ENCODE measurements around the gene CERT1.

DNA sequence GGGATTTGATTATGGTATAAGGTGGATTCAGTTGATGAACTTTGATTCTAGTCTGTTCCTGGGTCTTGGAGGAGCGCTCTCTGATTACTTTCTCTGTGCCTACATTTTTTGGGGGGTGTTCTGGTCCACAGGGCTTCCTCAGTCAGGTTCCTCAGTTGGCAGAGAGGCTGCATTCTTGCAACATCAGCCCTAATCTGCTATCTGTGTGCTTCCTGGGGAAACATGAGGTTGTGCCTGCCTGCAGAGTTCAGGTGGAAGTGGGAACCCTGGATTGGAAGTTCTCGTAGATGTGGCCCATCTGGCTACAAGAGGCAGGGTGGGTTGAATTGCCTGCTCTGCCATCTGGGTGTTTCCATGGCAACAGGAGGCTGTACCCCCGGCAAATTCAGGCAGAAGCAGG is 24.7 kb upstream of the CERT1 start:
- TF ChIP-seq, protein P1, sequence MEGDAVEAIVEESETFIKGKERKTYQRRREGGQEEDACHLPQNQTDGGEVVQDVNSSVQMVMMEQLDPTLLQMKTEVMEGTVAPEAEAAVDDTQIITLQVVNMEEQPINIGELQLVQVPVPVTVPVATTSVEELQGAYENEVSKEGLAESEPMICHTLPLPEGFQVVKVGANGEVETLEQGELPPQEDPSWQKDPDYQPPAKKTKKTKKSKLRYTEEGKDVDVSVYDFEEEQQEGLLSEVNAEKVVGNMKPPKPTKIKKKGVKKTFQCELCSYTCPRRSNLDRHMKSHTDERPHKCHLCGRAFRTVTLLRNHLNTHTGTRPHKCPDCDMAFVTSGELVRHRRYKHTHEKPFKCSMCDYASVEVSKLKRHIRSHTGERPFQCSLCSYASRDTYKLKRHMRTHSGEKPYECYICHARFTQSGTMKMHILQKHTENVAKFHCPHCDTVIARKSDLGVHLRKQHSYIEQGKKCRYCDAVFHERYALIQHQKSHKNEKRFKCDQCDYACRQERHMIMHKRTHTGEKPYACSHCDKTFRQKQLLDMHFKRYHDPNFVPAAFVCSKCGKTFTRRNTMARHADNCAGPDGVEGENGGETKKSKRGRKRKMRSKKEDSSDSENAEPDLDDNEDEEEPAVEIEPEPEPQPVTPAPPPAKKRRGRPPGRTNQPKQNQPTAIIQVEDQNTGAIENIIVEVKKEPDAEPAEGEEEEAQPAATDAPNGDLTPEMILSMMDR (IDR thresholded peaks at IDR 0.05): no peak
- TF ChIP-seq POLR2A (IDR thresholded peaks at IDR 0.05): no peak
- TF ChIP-seq EP300 (IDR thresholded peaks at IDR 0.05): no peak

Data from tibial nerve (tissue), 4 donors.